ENCODE results near the gene CTDP1.

DNA sequence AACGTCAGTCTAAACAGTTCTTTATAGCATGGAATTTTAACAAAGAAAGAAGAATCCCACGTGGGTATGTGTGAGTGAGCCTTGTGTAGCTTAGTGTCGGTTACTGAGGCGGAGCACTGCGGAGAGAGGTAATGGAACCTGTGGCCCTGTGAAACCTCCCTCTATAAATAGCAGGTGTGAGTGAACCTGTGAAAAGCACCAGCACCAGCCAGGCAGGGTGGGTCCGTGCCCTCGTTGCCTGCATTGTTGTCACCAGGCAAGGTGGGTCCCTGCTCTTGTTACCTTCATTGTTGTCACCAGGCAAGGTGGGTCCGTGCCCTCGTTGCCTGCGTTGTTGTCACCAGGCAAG lies 4.7 kb downstream of the CTDP1 start:
- TF ChIP-seq EZH2 (IDR thresholded peaks at IDR 0.05; ENCODE audit: borderline replicate concordance) (no peak), EZH2phosphoT487 (IDR thresholded peaks at IDR 0.05; ENCODE audit: low read depth, severe bottlenecking, unreplicated experiment) (no peak)
- TF ChIP-seq, protein P1, sequence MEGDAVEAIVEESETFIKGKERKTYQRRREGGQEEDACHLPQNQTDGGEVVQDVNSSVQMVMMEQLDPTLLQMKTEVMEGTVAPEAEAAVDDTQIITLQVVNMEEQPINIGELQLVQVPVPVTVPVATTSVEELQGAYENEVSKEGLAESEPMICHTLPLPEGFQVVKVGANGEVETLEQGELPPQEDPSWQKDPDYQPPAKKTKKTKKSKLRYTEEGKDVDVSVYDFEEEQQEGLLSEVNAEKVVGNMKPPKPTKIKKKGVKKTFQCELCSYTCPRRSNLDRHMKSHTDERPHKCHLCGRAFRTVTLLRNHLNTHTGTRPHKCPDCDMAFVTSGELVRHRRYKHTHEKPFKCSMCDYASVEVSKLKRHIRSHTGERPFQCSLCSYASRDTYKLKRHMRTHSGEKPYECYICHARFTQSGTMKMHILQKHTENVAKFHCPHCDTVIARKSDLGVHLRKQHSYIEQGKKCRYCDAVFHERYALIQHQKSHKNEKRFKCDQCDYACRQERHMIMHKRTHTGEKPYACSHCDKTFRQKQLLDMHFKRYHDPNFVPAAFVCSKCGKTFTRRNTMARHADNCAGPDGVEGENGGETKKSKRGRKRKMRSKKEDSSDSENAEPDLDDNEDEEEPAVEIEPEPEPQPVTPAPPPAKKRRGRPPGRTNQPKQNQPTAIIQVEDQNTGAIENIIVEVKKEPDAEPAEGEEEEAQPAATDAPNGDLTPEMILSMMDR (IDR thresholded peaks at IDR 0.05; ENCODE audit: poor library complexity) = no peak

Measured in hepatocyte (in vitro differentiated cells).